Nephron (organoid): ENCODE data around the gene SYTL1.

Experiments
- H3K27ac Mint-ChIP-seq, 3 experiments: 2 replicates each; pipeline ENCODE4 v1.8.0; 2020; ENCODE audit warnings: mixed read lengths in 3 of 3, mild to moderate bottlenecking in 2 of 3, moderate library complexity in 1 of 3
- H3K27me3 Mint-ChIP-seq: 2 replicates; pipeline ENCODE4 v1.8.0; 2021; ENCODE audit warnings: low read depth, mild to moderate bottlenecking, moderate library complexity, mixed read lengths
- H3K36me3 Mint-ChIP-seq: 2 replicates; pipeline ENCODE4 v1.8.0; 2020; ENCODE audit warnings: low read depth, mixed read lengths
- H3K4me1 Mint-ChIP-seq: 2 replicates; pipeline ENCODE4 v1.8.0; 2020; ENCODE audit warnings: mixed read lengths
- H3K4me3 Mint-ChIP-seq, 3 experiments: 2 replicates each; pipeline ENCODE4 v1.8.0; 2020; ENCODE audit warnings: mild to moderate bottlenecking in 3 of 3, mixed read lengths in 3 of 3, moderate library complexity in 2 of 3
- H3K9me3 Mint-ChIP-seq: 2 replicates; pipeline ENCODE4 v1.8.0; 2020; ENCODE audit warnings: mixed read lengths
- TF ChIP-seq, protein P1 (sequence below), 3 experiments: fragments of 200-600 bp; sonication (generic); IDR thresholded peaks; one replicate each; pipeline ENCODE4 v1.5.0; 2021; ENCODE audit warnings: antibody characterized with exemption in 3 of 3; ENCODE audit not compliant: unreplicated experiment in 3 of 3

The SYTL1 gene

GRCh38 chr1:27392778-27393635 lies 51.2 kb downstream of the SYTL1 start:
- H3K36me3 Mint-ChIP-seq = no peaks in the 10 kb centered on the region
- TF ChIP-seq, protein P1, sequence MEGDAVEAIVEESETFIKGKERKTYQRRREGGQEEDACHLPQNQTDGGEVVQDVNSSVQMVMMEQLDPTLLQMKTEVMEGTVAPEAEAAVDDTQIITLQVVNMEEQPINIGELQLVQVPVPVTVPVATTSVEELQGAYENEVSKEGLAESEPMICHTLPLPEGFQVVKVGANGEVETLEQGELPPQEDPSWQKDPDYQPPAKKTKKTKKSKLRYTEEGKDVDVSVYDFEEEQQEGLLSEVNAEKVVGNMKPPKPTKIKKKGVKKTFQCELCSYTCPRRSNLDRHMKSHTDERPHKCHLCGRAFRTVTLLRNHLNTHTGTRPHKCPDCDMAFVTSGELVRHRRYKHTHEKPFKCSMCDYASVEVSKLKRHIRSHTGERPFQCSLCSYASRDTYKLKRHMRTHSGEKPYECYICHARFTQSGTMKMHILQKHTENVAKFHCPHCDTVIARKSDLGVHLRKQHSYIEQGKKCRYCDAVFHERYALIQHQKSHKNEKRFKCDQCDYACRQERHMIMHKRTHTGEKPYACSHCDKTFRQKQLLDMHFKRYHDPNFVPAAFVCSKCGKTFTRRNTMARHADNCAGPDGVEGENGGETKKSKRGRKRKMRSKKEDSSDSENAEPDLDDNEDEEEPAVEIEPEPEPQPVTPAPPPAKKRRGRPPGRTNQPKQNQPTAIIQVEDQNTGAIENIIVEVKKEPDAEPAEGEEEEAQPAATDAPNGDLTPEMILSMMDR (IDR thresholded peaks at IDR 0.05; ENCODE audit: unreplicated experiment in 3 of 3) = no peak
- peaks cover 26% of the 10 kb centered on the region for H3K4me1 Mint-ChIP-seq
- no peaks in the 10 kb centered on the region for H3K9me3 Mint-ChIP-seq
- peak overlapping the region; percentile 78 to 81 (median 80) for H3K4me3 Mint-ChIP-seq
- H3K27me3 Mint-ChIP-seq = peaks cover 13% of the 10 kb centered on the region
- H3K27ac Mint-ChIP-seq = no peak overlapping the region

DNA sequence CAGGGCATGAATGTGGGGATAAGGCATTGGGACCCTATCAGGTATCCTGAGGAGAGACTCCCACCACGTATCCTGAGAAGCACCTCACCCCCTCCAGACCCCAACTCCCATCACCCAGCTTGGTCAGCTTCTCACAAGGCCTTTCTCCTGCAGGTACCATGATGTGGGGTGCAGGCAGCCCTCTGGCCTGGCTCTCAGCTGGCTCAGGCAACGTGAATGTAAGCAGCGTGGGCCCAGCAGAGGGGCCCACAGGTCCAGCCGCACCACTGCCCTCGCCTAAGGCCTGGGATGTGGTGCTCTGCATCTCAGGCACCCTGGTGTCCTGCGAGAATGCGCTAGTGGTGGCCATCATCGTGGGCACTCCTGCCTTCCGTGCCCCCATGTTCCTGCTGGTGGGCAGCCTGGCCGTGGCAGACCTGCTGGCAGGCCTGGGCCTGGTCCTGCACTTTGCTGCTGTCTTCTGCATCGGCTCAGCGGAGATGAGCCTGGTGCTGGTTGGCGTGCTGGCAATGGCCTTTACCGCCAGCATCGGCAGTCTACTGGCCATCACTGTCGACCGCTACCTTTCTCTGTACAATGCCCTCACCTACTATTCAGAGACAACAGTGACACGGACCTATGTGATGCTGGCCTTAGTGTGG lies 51.9 kb downstream of the SYTL1 start:
- no peak overlapping the region for H3K27ac Mint-ChIP-seq
- H3K4me1 Mint-ChIP-seq = peaks cover 26% of the 10 kb centered on the region
- H3K36me3 Mint-ChIP-seq = no peaks in the 10 kb centered on the region
- H3K9me3 Mint-ChIP-seq = no peaks in the 10 kb centered on the region
- peak overlapping the region; percentile 78 to 81 (median 80) for H3K4me3 Mint-ChIP-seq
- H3K27me3 Mint-ChIP-seq = peaks cover 9% of the 10 kb centered on the region
- TF ChIP-seq, protein P1 (IDR thresholded peaks at IDR 0.05; ENCODE audit: unreplicated experiment in 3 of 3) = no peak

- H3K27ac Mint-ChIP-seq = no peak overlapping the region
- H3K36me3 Mint-ChIP-seq = no peaks in the 10 kb centered on the region
- TF ChIP-seq, protein P1 (IDR thresholded peaks at IDR 0.05; ENCODE audit: unreplicated experiment in 3 of 3) = no peak
- peak overlapping the region; percentile 65 to 81 (median 71) for H3K4me3 Mint-ChIP-seq
- H3K9me3 Mint-ChIP-seq = no peaks in the 10 kb centered on the region
- peaks cover 31% of the 10 kb centered on the region for H3K4me1 Mint-ChIP-seq
- peaks cover 11% of the 10 kb centered on the region for H3K27me3 Mint-ChIP-seq
These were observed 52.4 kb downstream of the SYTL1 start for GRCh38 chr1:27394282-27394658.

DNA sequence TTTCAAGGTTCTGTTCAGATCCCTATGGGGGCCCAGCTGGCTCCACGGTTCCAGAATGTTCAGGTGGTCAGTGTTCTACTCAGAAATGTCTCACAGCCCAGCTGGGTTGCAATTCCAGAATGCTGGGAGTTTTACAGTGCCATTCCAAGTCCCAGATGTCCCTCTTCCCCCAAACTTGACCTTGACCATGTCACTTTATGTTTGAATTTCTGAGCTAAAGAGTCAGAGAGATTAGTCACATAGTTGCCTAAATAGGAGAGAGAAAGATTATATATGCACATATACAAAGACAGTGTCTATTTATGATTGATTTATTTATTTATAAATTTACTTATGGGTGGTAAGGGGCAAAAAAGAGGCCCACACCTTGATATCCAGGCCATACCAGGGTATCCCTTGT lies 53.1 kb downstream of the SYTL1 start:
- Mint-ChIP-seq H3K4me1 (peaks cover 34% of the 10 kb centered on the region), H3K27ac (no peak overlapping the region), H3K36me3 (no peaks in the 10 kb centered on the region), H3K4me3 (peak overlapping the region; percentile 62 to 65 (median 65)), H3K9me3 (no peaks in the 10 kb centered on the region), H3K27me3 (peaks cover 11% of the 10 kb centered on the region)
- TF ChIP-seq, protein P1 (IDR thresholded peaks at IDR 0.05; ENCODE audit: unreplicated experiment in 3 of 3) = no peak

GRCh38 chr1:27395441-27396195 lies 53.8 kb downstream of the SYTL1 start:
- Mint-ChIP-seq H3K4me3 (peak overlapping the region in 2 of 3 experiments; percentile 44 to 45), H3K9me3 (no peaks in the 10 kb centered on the region), H3K27me3 (peaks cover 11% of the 10 kb centered on the region), H3K27ac (no peak overlapping the region), H3K4me1 (peaks cover 37% of the 10 kb centered on the region), H3K36me3 (no peaks in the 10 kb centered on the region)
- TF ChIP-seq, protein P1 (IDR thresholded peaks at IDR 0.05; ENCODE audit: unreplicated experiment in 3 of 3) = peak; percentile 86 to 96 (median 93)
